HG02623 (cell line): ENCODE measurements around the gene MRPS22.
A peak's percentile ranks its signal among the peaks of the same experiment; 100 is the strongest.
"Not testable (repeated sequence)": the region's sequence is repeated elsewhere in the genome, so short reads cannot be mapped to it uniquely, and the experiment has no call there.

Source experiments
- ATAC-seq: cut with Tn5 transposase; IDR thresholded peaks from one replicate; pipeline ENCODE4 v1.9.1; 2021; ENCODE audit warnings: moderate library complexity; ENCODE audit not compliant: unreplicated experiment

Gene MRPS22

GRCh38 chr3:139334675-139335074 lies 9.1 kb upstream of the MRPS22 start:
- ATAC-seq = not testable (repeated sequence)

GRCh38 chr3:139338405-139338804 lies 5.4 kb upstream of the MRPS22 start:
- ATAC-seq = no peak

GRCh38 chr3:139339219-139339906 lies 4.5 kb upstream of the MRPS22 start:
- no peak for ATAC-seq

GRCh38 chr3:139340784-139341183 lies 3.0 kb upstream of the MRPS22 start:
- ATAC-seq = no peak

GRCh38 chr3:139342054-139342453 lies 1.8 kb upstream of the MRPS22 start:
- ATAC-seq = no peak

GRCh38 chr3:139346771-139347170 lies 3.0 kb downstream of the MRPS22 start:
- ATAC-seq = no peak

- ATAC-seq = no peak
Observed at GRCh38 chr3:139353920-139354556, 10.2 kb downstream of the MRPS22 start.

- ATAC-seq = no peak
Observed at GRCh38 chr3:139354661-139355060, 10.8 kb downstream of the MRPS22 start.

- ATAC-seq = no peak
Observed at GRCh38 chr3:139355476-139355875, 11.7 kb downstream of the MRPS22 start.

- no peak for ATAC-seq
Observed at GRCh38 chr3:139355891-139356290, 12.1 kb downstream of the MRPS22 start.

- peak; percentile 50 for ATAC-seq
Observed at GRCh38 chr3:139357899-139358298, 14.1 kb downstream of the MRPS22 start.

- ATAC-seq = no peak
Observed at GRCh38 chr3:139358841-139359562, 15.2 kb downstream of the MRPS22 start.

- ATAC-seq = no peak
Observed at GRCh38 chr3:139361276-139361675, 17.5 kb downstream of the MRPS22 start.

GRCh38 chr3:139364549-139364948 lies 20.7 kb downstream of the MRPS22 start:
- ATAC-seq = no peak

GRCh38 chr3:139374099-139374498 lies 30.3 kb downstream of the MRPS22 start:
- no peak for ATAC-seq

GRCh38 chr3:139377378-139377777 lies 33.6 kb downstream of the MRPS22 start:
- ATAC-seq = no peak

GRCh38 chr3:139378587-139379241 lies 34.9 kb downstream of the MRPS22 start:
- ATAC-seq = no peak

GRCh38 chr3:139380575-139380974 lies 36.8 kb downstream of the MRPS22 start:
- no peak for ATAC-seq

GRCh38 chr3:139382291-139382690 lies 38.5 kb downstream of the MRPS22 start:
- not testable (repeated sequence) for ATAC-seq

- no peak for ATAC-seq
Observed at GRCh38 chr3:139388077-139388476, 44.3 kb downstream of the MRPS22 start.

- peak; percentile 20 for ATAC-seq
Observed at GRCh38 chr3:139388821-139389551, 45.2 kb downstream of the MRPS22 start.
